A549 (cell line): ENCODE data around the gene MPPED1. TPM values are rescaled to one million over a fixed set of nuclear protein-coding genes. Genes with fewer than 3 reads are reported as not detected.

ENCODE experiments used
- ATAC-seq, 2 experiments: fragments of 200-7000 bp in 1 of 2; fragments of >200 bp in 1 of 2; cut with Nextera tagmentation in 1 of 2; cut with Tn5 transposase in 1 of 2; 3 replicates each; pipeline versions ENCODE4 v1.8.0 to v1.9.1; 2018 to 2020; ENCODE audit warnings: mild to moderate bottlenecking in 1 of 2, moderate library complexity in 1 of 2
- CTCF ChIA-PET: fragments of 300-600 bp; sonication (Branson Sonifier 250); formaldehyde crosslinking; extraction: SDS; loops from one replicate; lab custom pipeline; 2021; ENCODE audit warnings: antibody characterized with exemption, inconsistent platforms; lab: Yijun Ruan, JAX
- POLR2A ChIA-PET: fragments of 350-600 bp; formaldehyde crosslinking; extraction: SDS; loops from one replicate; lab custom pipeline; 2021; ENCODE audit warnings: antibody characterized with exemption, inconsistent platforms; lab: Yijun Ruan, JAX
- DNase-seq, 2 experiments: peaks; one replicate each; pipeline versions ENCODE4 v3.0.0 to v3.0.0-alpha.2; 2011 to 2016; ENCODE audit warnings: low read depth in 1 of 2, low spot score in 1 of 2
- FAIRE-seq: peaks from 2 replicates; lab custom pipeline; 2011; peaks lifted over from hg19 to GRCh38; lab: Jason Lieb, UNC
- H3K27ac ChIP-seq, 2 experiments: fragments of >200 bp; sonication (Bioruptor Twin); formaldehyde crosslinking; 3 replicates each; pipeline ENCODE4 v1.5.1; 2016 to 2017
- H3K4me1 ChIP-seq: fragments of >200 bp; sonication (Bioruptor Twin); formaldehyde crosslinking; 3 replicates; pipeline ENCODE4 v1.6.1; 2016
- H3K4me2 ChIP-seq: fragments of >200 bp; sonication (Bioruptor Twin); formaldehyde crosslinking; 3 replicates; pipeline ENCODE4 v1.6.1; 2016
- H3K4me3 ChIP-seq: fragments of >200 bp; sonication (Bioruptor Twin); formaldehyde crosslinking; 3 replicates; pipeline ENCODE4 v1.5.1; 2016
- H3K9me3 ChIP-seq: fragments of >200 bp; sonication (Bioruptor Twin); formaldehyde crosslinking; 3 replicates; pipeline ENCODE4 v1.6.1; 2016
- CTCF ChIP-seq: fragments of >200 bp; sonication (Bioruptor Twin); formaldehyde crosslinking; IDR thresholded peaks from 3 replicates; pipeline ENCODE4 v1.5.1; 2016
- FOSB ChIP-seq: fragments of 250-450 bp; sonication (Bioruptor Pico); IDR thresholded peaks from 2 replicates; pipeline ENCODE4 v1.5.0; 2020; ENCODE audit warnings: mild to moderate bottlenecking, moderate library complexity
- FOXS1 ChIP-seq: fragments of 250-450 bp; sonication (Bioruptor Pico); IDR thresholded peaks from 2 replicates; pipeline ENCODE4 v1.5.0; 2020; ENCODE audit warnings: mild to moderate bottlenecking, moderate library complexity
- HDAC2 ChIP-seq: fragments of 200-600 bp; sonication (generic); IDR thresholded peaks from 2 replicates; pipeline ENCODE4 v1.6.1; 2016
- JUN ChIP-seq, 2 experiments: fragments of >200 bp; sonication (Bioruptor Twin); formaldehyde crosslinking; IDR thresholded peaks; 2 replicates in 1 of 2; 3 replicates in 1 of 2; pipeline ENCODE4 v1.6.1; 2016 to 2017
- JUNB ChIP-seq: fragments of >200 bp; sonication (Bioruptor Twin); formaldehyde crosslinking; IDR thresholded peaks from 2 replicates; pipeline ENCODE4 v1.6.1; 2016
- KDM5A ChIP-seq: fragments of 200-600 bp; sonication (generic); IDR thresholded peaks from 2 replicates; pipeline ENCODE4 v1.6.1; 2016; ENCODE audit warnings: antibody characterized with exemption, mild to moderate bottlenecking
- MAFK ChIP-seq: fragments of 450-650 bp; IDR thresholded peaks from 2 replicates; pipeline ENCODE4 v1.6.1; 2014; ENCODE audit not compliant: partially characterized antibody
- MAX ChIP-seq: IDR thresholded peaks from 2 replicates; pipeline ENCODE4 v1.6.1; 2012
- NPAS2 ChIP-seq: fragments of 250-450 bp; sonication (Bioruptor Pico); IDR thresholded peaks from 2 replicates; pipeline ENCODE4 v1.8.0; 2022; ENCODE audit warnings: mild to moderate bottlenecking, moderate library complexity, borderline replicate concordance
- PBX3 ChIP-seq: IDR thresholded peaks from 2 replicates; pipeline ENCODE4 v1.6.1; 2012
- RFX5 ChIP-seq: fragments of 450-650 bp; IDR thresholded peaks from 2 replicates; pipeline ENCODE4 v1.7.1; 2014; ENCODE audit warnings: antibody characterized with exemption, mild to moderate bottlenecking, moderate library complexity
- SMC3 ChIP-seq: fragments of >200 bp; sonication (Bioruptor Twin); formaldehyde crosslinking; IDR thresholded peaks from 3 replicates; pipeline ENCODE4 v1.6.1; 2018; ENCODE audit warnings: inconsistent platforms
- TFCP2L1 ChIP-seq: fragments of 250-450 bp; sonication (Bioruptor Pico); IDR thresholded peaks from 2 replicates; pipeline ENCODE4 v1.5.0; 2021; ENCODE audit warnings: mild to moderate bottlenecking
- ZNF302 ChIP-seq: fragments of 250-450 bp; sonication (Bioruptor Pico); IDR thresholded peaks from 2 replicates; pipeline ENCODE4 v1.9.0; 2021; ENCODE audit warnings: inconsistent platforms, mild to moderate bottlenecking, moderate library complexity
- ZSCAN20 ChIP-seq: fragments of 250-450 bp; sonication (Bioruptor Pico); IDR thresholded peaks from 2 replicates; pipeline ENCODE4 v1.8.0; 2022; ENCODE audit warnings: mild to moderate bottlenecking, moderate library complexity
- WGBS: methylation state at CpG from one replicate; pipeline ENCODE4 v1.1.6; 2017; ENCODE audit errors: missing lambda C conversion rate; 5-methylcytosine and 5-hydroxymethylcytosine counted together
- polyA plus RNA-seq, 4 experiments: library from polyadenylated mRNA; depleted of rRNA in 3 of 4; stranded (reverse); fragments of >200 nt; fragmentation: RNase III in 1 of 4; extraction: RNeasy Plus Mini Kit Qiagen cat#74134 plus additional on column Dnase treatment in 1 of 4; gene quantifications; 2 replicates in 3 of 4; 3 replicates in 1 of 4; pipeline ENCODE4 v1.2.3, GENCODE V29; 2011 to 2017
- TF ChIP-seq, protein P1 (sequence below): fragments of >200 bp; sonication (Bioruptor Twin); formaldehyde crosslinking; IDR thresholded peaks from 2 replicates; pipeline ENCODE4 v1.6.1; 2016
- TF ChIP-seq, protein P2 (sequence below): fragments of 450-650 bp; IDR thresholded peaks from 2 replicates; pipeline ENCODE4 v1.6.1; 2014; ENCODE audit warnings: antibody characterized with exemption

MPPED1 gene
- polyA plus RNA-seq, 2 of the 4 experiments (the other 2 are of a cell fraction) = not detected

GRCh38 chr22:43539572-43540528 is 128.0 kb downstream of the MPPED1 start:
- no peak overlapping the region for H3K27ac ChIP-seq
- DNase-seq (no peak), FAIRE-seq (no peak), ATAC-seq (no peak)
- 56% methylated on average over 23 of the region's 31 CpGs for WGBS
- ChIA-PET POLR2A (no interaction called here), CTCF (no interaction called here)
- no peaks in the 10 kb centered on the region for H3K4me1 ChIP-seq
- H3K4me2 ChIP-seq = no peak overlapping the region
- no peaks in the 10 kb centered on the region for H3K9me3 ChIP-seq
- TF ChIP-seq TFCP2L1 (CRISPR knock-in tag) (no peak), KDM5A (no peak), RFX5 (no peak), CTCF (no peak)
- TF ChIP-seq, protein P1, sequence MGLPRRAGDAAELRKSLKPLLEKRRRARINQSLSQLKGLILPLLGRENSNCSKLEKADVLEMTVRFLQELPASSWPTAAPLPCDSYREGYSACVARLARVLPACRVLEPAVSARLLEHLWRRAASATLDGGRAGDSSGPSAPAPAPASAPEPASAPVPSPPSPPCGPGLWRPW = no peak
- H3K4me3 ChIP-seq = no peak overlapping the region

DNA sequence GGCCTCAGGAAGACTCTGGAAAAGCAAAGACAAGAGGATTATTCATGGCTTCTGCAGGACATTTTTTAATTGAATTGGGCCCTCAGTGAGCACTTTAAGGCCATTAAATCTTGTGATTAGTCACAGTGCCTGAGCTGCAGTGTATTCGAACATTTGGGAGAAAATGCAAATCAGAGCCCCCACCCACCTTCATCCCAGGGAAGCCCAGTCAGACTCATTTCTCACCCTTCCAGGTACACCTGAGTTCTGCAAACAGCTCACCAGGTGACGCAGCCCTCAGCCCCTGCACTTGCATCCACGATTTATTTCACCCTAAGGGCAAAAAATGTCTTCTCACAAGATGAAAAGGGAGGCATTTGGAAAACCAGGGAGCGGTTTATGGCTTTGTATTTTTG is 128.7 kb downstream of the MPPED1 start:
- no peak overlapping the region for H3K27ac ChIP-seq
- TF ChIP-seq FOSB (no peak), PBX3 (no peak), JUN (IDR thresholded peaks at IDR 0.05) (no peak), ZNF302 (CRISPR knock-in tag) (no peak), MAFK (no peak), NPAS2 (CRISPR knock-in tag) (no peak), FOXS1 (CRISPR knock-in tag) (no peak), MAX (no peak), JUNB (no peak), HDAC2 (no peak), RFX5 (no peak), SMC3 (no peak)
- TF ChIP-seq, all 56 proteins: peak for 0
- no peak overlapping the region for H3K4me3 ChIP-seq
- CTCF ChIA-PET = no interaction called here
- FAIRE-seq (no peak), ATAC-seq (no peak), DNase-seq (no peak)
- no peaks in the 10 kb centered on the region for H3K9me3 ChIP-seq
- WGBS = 8% methylated on average over 4 of the region's 4 CpGs
- POLR2A ChIA-PET = no interaction called here
- no peak overlapping the region for H3K4me2 ChIP-seq
- no peaks in the 10 kb centered on the region for H3K4me1 ChIP-seq

DNA sequence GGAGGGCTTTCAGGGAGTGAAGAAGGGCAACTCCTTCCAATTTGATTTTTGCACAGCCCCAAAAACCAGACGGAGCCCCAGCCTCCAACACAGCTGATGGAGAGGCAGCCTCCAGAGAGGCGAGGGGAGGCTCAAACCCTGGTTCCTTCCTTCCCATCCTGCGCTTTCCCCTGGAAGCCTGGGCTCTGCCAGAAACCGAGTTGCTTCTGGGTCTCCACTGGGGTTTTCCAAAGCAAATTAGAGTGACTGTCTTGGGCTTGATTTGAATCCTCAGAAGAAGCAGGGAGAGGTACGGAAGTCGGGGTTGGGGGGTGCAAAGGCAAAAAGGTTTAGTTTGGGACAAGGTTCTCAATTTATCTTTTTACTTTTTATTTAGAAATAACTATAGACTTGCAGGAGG is 129.2 kb downstream of the MPPED1 start:
- Histone ChIP-seq H3K4me3 (no peak overlapping the region), H3K4me2 (no peak overlapping the region), H3K27ac (no peak overlapping the region), H3K9me3 (no peaks in the 10 kb centered on the region)
- ChIA-PET CTCF (no interaction called here), POLR2A (no interaction called here)
- WGBS = 49% methylated on average over 6 of the region's 6 CpGs
- TF ChIP-seq, protein P2, sequence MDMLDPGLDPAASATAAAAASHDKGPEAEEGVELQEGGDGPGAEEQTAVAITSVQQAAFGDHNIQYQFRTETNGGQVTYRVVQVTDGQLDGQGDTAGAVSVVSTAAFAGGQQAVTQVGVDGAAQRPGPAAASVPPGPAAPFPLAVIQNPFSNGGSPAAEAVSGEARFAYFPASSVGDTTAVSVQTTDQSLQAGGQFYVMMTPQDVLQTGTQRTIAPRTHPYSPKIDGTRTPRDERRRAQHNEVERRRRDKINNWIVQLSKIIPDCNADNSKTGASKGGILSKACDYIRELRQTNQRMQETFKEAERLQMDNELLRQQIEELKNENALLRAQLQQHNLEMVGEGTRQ = no peak
- TF ChIP-seq NPAS2 (CRISPR knock-in tag) (no peak), ZSCAN20 (no peak)
- TF ChIP-seq, all 56 proteins: peak for 0
- DNase-seq (no peak), ATAC-seq (no peak), FAIRE-seq (no peak)
- H3K4me1 ChIP-seq = no peaks in the 10 kb centered on the region
